Retinal pigment epithelial cell (primary cell): Measurements from ENCODE around the gene NFYC.

Experiments
- DNase-seq: peaks from one replicate; pipeline ENCODE4 v3.0.0-alpha.2; 2010; ENCODE audit warnings: low read depth
- H3K4me3 ChIP-seq: 2 replicates; pipeline ENCODE4 v1.5.1; 2011; ENCODE audit warnings: mild to moderate bottlenecking, low read length, control low read depth, moderate library complexity
- TF ChIP-seq, protein P1 (sequence below): conservative IDR thresholded peaks from 2 replicates; pipeline ENCODE4 v1.5.1; 2011; ENCODE audit warnings: low read depth, low read length, control low read depth, inconsistent platforms

NFYC gene

DNA sequence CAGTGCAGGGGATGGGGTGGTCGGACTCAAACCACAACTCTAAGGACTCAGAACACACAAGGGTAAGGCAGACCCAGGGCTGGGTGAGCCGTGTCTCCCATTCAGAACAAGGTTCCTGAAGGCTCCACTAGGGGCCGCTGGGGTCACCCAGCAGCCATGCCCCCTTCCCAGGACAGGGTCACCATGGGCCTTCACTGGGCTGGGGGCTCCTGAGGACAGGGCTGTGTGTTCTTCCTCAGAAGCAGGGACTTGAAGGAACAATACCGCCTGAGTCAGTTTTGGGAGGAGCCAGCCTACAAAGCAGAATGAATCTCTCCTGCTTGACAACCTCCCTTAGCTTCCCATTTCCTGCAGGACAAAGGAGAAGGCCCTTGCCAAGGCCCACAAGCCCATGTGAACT is 41.4 kb upstream of the NFYC start:
- no peak overlapping the region for H3K4me3 ChIP-seq
- TF ChIP-seq, protein P1, sequence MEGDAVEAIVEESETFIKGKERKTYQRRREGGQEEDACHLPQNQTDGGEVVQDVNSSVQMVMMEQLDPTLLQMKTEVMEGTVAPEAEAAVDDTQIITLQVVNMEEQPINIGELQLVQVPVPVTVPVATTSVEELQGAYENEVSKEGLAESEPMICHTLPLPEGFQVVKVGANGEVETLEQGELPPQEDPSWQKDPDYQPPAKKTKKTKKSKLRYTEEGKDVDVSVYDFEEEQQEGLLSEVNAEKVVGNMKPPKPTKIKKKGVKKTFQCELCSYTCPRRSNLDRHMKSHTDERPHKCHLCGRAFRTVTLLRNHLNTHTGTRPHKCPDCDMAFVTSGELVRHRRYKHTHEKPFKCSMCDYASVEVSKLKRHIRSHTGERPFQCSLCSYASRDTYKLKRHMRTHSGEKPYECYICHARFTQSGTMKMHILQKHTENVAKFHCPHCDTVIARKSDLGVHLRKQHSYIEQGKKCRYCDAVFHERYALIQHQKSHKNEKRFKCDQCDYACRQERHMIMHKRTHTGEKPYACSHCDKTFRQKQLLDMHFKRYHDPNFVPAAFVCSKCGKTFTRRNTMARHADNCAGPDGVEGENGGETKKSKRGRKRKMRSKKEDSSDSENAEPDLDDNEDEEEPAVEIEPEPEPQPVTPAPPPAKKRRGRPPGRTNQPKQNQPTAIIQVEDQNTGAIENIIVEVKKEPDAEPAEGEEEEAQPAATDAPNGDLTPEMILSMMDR: peak; percentile 55
- DNase-seq: no peak

GRCh38 chr1:40651138-40651857 is 40.2 kb upstream of the NFYC start:
- DNase-seq: no peak
- H3K4me3 ChIP-seq: no peak overlapping the region
- TF ChIP-seq, protein P1: no peak

DNA sequence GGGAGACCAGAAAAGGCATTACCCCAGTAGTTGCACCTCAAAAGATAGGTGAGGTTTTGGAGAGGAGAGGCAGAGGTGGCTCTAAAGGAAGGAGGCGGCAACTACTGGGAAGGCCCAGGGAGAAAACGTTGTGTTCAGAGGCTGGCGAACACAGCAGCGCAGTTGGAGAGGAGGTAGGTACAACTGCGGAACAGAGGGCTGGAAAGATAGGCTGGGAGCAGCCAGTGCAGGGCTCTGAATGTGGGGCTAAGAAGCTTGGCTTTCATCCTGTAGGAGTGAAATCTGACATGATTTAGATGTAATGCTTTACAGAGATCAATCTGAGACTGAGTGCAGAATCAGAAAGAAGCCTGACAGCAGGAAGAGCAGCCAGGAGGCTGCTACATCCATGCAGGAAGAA is 39.0 kb upstream of the NFYC start:
- DNase-seq: no peak
- TF ChIP-seq, protein P1: no peak
- no peak overlapping the region for H3K4me3 ChIP-seq

- H3K4me3 ChIP-seq: no peak overlapping the region
- TF ChIP-seq, protein P1: no peak
- DNase-seq: no peak
Observed at GRCh38 chr1:40652979-40653378, 38.5 kb upstream of the NFYC start.

DNA sequence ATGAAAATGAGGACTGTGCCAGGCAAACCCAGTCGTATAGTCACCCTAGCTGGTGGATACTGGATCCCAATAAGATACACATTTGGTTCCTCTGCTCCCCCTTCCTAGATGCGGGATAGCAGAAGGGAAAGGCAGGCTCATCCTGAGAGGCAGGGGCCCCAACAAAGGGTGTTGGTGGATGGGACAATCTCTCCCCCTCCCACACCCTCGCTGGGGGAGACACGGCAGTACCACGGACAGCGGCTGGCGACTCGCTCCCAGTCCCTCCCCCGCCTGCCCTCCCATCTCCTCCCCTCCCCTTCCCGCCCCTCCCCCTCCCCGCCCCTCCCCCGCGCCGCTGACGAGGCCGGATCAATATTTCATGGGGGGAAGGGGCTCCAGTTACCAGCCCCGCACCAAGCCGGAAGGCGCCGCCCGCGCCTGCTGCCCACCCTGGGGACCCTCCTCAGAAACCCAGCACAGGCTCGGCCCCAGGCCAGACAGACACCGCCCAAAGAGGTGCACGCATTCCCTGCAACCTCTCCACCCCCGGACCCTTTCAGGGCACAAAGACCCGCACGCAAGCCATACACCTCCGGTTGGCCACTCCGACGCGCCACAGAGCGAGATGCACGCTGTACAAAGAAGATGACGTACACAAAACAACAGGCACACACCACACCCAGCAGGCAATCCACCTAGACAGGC is 37.5 kb upstream of the NFYC start:
- DNase-seq: no peak
- H3K4me3 ChIP-seq: no peak overlapping the region
- TF ChIP-seq, protein P1: no peak

DNA sequence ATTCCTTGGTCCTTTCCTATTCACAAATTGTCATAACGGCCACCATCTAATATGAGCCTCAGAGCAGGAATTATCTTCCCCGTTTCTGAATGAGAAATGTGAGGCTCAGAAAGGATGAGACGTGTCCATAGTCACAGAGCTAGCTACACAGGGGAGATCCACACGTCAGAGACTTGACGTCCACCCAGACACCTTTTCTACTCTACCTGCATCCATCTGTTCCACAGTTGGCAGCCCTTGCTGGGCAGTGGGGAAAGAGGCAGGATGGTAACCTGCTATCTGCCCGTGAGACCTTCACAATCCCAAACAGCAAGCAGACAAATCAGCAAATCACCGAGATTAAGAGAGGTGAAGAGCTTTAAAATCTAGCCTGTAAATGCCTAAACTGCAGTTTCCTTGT is 34.5 kb upstream of the NFYC start:
- TF ChIP-seq, protein P1: no peak
- H3K4me3 ChIP-seq: no peak overlapping the region
- no peak for DNase-seq
